Left forelimb (tissue), 1 donor: ENCODE data around the gene SNX5.

ENCODE experiments used
- DNase-seq: peaks from one replicate; pipeline ENCODE4 v3.0.0-alpha.2; 2018; ENCODE audit warnings: low spot score

SNX5 gene

DNA sequence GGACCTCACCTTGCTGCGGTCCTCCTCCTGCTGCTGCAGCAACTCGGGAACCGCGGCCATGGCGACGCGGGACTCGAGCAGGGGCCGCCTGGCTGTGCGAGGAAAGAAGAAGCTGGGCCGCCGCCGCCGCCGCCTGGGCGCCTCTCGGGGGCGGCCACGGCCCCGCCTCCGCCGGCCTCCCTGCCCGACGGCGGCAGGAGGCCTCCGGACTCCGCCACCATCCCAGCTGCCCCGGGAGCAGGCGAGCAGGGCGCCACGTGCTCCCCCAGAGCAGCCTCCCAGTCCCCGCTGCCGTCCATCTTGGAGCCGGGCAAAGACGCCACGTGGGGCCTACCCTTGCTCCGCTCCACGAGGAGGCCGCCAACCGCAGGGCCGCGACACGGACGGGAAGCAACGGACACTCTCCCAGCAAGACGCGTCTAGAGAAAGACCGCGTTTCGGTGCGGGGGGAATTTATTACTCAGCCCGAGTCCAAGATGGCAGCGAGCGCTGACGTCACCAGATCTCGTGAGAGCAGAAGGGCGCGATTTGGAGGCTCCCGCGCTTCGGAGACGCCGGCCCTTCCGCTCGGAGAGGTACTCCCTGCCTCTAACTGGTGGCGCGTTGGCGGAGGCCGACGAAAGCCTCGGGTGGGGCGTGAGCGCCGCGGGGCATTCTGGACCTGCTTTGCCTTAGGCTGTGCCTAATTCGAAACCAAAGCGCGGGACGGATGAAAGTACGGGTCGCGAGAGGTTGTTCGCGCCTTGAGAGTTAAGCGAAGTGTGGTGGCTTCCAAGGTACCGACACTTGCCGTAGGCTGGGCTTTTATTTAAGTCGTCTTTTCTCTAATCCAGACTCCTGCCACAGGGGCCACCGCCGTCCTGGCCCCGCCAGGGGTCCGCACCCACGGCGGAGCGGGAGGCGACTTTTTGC lies at the start of gene SNX5, which contains the start of gene MGME1:
SNX5 (minus strand) TSS at position 429 of the 912 bp plus-strand sequence; CDS start at position 60, 369 bp downstream.
MGME1 (plus strand) TSS at position 653 of the 912 bp plus-strand sequence. CDS start 842 bp downstream, outside the sequence.
- peak; percentile 100 for DNase-seq

DNA sequence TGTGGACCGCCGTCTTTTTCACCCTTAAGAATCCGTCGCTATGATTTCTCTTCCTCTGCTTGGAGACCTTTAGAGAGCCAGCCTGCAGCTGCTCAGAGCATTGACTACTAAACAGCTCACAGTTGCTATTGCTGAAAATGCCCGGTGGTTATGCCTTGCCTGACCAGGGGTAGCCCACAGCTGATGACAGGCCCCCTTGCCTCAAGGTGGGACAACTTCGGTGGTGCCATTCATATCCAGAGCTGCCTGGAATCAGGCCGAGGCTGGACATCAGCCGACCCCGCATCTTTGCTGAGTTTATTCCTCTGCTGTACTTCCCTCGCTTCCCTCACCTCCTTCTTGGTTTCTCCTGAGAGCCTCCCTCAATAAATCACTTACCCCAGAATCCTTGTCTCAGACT lies 49.5 kb upstream of the SNX5 start:
- no peak for DNase-seq

DNA sequence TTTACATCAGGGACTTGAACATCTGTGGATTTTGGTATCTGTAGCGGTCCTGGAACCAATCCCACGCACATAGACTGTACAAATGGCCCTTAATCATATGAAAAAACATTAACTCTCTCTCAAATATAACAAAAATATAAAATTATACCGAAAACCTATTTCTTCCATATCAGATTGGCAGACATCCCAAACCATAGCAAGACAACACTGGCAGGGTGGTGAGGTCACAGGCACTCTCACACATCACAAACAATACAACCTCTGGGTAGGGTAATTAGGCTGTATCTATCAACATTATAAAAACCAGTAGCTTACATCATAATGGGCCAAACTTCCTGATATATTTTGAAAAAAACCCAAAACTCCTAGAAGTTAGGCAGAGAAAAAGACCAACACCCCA lies 48.2 kb upstream of the SNX5 start:
- no peak for DNase-seq

DNA sequence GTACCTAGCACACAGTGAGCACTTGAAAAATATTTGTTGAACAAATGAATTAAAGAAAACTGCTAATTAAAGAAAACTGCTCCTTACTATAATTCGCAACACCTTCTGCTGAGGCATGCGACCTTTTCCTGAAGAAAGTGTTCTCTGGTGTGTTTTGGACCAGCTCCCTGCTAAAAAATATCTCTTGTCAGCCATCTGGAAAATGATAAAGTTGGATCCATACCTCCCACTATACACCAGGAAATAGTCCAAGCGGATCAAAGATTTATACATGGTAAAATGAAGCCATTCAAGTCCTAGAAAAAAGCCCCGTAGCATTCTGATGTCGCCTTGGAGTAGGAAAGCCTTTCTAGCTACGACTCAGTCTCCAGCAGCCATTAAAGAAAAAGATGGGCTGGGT lies 45.8 kb upstream of the SNX5 start:
- no peak for DNase-seq

DNA sequence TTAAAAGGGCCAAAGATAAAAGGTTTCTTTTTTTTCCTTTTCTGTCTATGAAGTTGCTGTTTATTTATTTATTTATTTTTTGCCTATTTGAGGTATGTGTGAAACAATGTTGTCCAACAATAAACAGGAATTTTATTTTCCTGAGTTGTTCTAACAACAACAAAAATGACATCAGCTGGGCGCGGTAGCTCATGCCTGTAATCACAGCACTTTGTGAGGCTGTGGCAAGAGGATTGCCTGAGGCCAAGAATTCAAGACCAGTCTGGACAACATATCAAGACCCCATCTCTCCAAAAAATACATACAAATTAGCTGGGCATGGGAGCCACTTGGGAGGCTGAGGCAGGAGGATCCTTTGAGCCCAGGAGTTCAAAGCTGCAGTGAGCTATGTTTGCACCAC lies 44.3 kb upstream of the SNX5 start:
- DNase-seq, result no peak

DNA sequence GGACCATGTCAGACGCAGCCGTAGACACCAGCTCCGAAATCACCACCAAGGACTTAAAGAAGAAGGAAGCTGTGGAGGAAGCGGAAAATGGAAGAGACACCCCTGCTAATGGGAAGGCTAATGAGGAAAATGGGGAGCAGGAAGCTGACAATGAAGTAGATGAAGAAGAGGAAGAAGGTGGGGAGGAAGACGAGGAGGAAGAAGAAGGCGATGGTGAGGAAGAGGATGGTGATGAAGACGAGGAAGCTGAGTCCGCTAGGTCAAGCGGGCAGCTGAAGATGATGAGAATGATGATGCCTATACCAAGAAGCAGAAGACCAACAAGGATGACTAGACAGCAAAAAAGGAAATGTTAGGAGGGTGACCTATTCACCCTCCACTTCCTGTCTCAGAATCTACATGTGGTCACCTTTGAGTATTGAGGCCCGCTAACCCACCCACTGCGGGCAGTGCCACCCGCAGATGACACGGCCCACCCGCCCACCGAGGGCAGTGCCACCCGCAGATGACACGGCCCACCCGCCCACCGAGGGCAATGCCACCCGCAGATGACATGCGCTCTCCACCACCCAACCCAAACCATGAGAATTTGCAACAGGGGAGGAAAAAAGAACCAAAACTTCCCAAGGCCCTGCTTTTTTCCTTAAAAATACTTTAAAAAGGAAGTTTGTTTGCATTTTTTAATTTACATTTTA lies 43.5 kb upstream of the SNX5 start:
- no peak for DNase-seq

DNA sequence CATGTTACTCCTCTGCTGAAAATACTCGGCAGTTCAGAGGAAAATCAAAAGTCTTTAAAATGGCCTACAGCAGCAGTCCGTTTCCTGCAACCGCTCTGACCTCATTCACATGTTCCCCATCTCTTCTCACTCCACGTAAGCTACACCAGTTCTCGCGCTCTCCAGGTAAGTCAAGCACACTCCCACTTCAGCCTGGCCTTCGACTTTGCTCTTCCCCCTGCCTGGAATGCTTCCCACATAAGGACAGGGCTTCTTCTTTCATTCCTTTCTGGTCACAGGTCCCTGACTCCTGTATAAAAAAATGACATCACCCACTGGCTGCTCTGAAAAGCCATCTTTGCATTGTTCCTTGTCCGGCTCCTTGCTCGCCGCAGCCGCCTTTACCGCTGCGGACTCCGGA lies 42.9 kb upstream of the SNX5 start:
- no peak for DNase-seq

DNA sequence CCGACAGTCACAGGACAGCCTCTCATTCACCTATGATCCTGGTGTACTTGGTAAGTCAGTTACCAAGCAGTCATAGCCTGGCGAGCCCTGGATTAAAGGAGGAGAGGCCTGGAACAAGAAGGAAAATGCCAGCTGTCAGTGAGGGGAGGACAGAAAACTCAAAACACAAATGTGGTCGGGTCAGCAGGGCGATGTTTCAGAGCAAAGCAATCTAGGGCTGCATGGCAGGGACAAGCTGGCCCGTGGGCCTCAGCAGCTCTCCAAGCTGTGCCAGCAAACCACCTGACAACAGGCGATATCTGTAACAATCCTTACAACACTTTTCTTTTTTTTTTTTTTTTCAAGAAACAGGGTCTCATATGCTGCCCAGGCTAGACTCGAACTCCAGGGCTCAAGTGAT lies 40.5 kb upstream of the SNX5 start:
- no peak for DNase-seq

DNA sequence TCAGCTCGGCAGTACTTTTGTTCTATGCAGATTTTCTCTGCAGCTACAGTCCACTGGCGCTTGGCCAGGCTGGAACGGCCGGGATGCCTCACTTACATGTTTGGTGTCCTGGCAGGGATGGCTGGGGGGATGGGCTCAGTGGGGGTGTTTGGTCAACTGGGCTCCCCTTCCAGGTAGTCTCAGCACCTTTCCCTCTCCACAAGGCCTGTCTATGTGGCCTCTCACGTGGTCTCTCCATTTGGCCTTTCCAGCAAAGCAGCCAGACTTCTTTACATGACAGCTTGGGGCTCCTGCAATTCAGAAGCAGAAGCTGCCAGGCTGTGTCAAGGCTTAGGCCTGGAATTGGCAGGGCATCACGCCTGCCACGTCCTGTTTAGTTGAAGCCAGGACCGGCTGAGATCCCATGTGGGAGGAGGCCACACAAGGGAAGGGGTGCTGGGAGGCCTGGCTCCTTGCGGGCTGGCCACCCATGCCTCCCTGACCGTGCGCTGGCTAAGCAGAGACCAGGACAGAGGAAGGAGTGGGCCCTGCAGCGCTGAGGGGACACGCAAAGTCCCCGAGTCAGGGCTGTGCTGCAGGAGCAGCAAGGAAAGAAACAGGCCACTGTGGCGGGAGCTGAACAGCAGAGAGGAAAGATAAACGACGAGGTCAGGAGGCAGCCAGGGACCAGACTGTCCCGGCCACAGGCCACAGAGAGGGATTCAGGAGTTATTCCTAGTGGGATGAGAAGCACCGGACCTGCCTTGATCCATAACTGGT lies 39.1 kb upstream of the SNX5 start:
- DNase-seq, result no peak

DNA sequence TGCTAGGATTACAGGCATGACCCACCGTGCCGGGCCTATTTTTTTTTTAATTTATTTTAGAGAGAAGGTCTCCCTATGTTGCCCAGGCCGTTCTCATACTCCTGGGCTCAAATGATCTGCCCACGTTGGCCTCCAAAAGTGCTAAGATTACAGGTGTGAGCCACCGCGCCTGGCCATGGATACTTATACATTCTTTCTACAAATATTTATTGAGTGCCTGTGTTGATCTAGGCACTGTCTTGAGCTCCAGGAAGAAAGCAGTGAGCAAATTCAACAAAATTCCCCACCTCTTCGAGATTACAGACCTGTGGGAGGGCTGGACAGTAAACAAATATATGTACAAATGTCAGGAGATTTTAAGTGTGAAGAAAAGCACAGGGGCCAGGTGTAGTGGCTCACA lies 38.1 kb upstream of the SNX5 start:
- DNase-seq, result no peak

DNA sequence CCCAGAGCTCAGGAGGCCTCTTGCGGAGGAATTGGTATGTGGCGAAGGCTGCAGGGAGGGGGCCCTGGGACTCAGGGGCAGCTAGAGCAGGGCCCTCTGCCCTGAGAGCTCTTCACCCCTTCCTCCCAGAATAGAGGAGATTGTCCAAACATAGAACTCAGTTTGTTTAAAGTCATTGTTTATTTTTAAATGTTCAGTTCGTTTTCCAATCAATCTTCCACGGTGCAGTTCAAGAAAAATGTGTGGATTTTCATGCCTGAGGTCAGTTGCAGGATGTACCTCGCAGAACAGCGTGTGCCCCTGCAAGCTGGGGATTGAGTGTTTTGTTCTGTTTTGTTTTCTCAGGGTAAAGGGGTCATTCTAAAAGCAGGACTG lies 37.4 kb upstream of the SNX5 start:
- DNase-seq, result no peak

DNA sequence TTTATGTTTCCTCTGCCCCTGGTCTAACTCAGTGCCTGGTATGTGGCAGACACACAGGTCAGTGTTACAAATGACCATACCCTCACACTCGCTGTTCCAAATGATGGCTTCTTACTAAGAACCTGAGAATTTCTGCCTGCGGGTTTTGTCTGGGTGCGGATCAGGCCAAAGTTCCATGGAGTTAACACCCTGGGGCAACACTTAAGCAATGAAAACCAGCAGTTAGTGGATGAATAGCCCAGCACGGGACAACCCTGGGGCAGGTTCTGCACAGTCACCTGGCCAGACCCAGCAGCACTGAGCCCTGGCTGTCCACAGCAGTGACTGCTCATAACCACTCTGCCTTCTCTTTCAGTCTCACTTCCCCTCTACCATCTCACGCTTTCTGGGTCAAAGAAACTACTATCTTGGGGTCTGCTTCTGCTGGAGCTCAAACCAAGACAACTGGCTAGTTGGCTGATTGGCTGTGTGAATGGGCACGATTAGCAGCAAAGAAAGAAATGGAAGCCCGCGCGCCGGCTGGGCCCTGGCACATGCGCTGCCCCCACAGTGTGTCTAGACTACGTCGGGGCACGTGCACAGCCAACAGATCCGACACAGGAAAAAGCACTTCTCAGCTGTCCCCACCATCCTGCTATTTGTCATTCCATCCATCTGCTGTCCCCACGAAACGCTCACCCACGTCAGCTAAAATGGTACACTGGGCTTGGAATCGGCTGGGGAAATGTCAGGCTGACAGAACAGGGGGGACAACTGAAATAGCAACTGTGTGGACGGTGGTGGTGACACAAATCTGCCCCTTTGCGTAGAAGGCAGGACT lies 36.8 kb upstream of the SNX5 start:
- no peak for DNase-seq

DNA sequence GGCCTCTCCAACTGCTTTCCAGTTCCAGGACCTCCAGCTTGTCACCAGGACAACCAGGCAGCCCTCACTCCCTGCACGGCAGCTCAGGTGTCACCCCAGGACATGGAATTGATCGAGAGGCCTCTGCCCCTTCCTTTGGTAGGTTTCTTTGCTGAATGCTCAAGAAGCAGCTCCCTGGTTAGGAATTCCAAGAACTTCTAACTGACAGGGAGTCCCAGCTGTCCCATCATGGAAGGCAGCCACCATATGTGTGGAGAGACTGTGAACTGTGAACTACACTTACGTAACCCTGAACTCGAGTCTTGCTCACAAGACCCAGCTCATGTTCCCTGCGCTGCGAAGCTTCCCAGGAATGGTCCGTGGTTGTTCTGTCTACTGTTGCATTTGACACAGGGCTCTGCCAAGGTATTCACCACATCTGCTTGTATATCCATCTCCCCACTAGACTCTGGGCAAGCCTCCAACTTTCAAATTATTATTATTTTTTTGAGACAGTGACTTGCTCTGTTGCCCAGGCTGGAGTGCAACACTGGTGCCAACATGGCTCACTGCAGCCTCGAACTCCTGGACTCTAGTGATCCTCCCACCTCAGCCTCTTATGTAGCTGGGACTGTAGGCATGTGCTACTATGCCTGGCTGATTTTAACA lies 35.9 kb upstream of the SNX5 start:
- DNase-seq, result no peak

DNA sequence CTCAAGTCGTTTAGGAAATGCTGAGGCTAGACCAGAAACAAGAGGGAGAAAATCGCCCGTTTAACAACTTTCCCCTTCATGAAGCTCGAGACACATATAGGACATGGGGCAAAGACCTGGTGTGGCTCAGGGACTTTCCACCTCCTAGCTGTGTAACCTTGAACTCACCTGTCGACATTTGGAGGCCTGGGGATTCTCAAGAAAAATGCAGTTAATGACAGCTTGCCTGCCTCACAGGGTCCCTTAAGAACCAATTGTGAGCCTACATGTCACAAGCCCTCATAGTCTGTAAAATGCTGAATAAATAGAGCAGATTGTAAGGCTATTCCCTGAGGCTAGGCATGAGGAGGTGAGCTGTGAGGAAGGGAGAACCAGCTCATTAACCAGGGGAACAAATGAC lies 35.3 kb upstream of the SNX5 start:
- DNase-seq, result no peak

DNA sequence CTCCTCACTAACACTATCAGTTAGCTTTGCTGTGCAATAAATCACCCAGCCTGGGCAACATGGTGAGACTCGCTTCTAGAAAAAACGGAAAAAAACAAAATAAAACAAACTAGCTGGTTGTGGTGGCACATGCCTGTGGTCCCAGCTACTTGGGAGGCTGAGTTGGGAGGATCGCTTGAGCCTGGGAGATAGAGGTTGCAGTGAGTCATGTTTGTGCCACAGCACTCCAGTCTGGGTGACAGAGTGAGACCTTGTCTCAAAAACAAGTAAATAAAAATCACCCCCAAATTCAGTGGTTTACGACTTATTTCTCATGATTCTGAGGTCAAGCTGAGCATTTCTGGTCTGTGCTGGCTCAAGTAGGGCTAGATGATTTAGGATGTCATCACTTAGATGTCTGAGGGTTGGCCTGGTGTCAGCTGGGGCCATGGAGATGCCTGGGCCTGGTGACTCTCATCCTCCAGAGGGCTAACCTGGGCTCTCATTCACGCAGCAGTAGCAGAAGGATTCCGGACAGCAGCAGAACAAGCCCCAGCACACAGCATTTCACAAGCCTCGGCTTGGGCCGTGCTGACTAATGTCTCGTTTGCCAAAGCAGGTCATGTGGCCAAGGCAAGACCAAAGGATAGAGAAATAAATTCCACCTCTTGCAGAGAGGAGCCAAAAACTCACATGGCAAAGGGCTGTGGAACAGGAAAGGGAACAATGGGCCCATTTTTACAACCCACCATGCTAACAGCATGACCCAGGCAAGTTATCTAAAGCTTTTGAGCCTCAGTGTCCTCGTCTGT lies 32.7 kb upstream of the SNX5 start:
- DNase-seq, result no peak

DNA sequence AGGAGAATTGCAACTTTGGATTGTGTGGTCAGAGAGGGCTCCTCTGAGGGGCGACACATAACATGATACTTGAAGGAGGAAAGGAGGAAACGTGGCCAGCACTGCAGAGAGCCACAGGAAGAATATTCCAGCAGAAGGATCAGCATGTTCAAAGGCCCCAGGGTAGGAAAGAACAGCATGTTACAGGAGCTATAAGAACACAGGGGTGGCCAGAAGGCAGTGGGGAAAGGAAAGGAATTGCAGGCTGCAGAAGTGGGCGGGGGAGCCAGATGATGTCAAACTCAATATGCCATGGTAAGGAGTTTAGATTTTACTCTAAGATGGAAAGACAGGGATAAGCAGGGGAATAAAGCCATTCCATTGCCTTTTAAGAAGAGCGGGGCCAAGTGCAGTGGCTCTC lies 31.0 kb upstream of the SNX5 start:
- no peak for DNase-seq

DNA sequence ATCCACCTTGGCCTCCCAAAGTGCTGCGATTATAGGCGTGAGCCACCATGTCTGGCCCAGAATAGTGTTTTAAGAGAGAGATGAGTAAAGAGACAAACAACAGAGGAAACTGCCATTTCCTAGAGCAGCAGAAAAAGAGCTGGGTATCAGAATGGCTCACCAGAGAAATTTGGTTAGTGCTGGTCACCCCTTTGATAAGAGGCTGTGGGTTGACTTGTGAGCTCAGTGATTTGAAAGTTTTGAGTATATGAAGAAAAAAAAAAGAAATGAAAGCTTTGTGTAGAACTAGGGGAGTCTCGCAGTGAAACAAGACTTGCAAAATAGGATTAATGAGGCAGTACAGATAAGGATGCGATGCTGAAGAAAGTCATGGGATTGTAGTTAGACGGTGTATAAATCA lies 29.9 kb upstream of the SNX5 start:
- no peak for DNase-seq

DNA sequence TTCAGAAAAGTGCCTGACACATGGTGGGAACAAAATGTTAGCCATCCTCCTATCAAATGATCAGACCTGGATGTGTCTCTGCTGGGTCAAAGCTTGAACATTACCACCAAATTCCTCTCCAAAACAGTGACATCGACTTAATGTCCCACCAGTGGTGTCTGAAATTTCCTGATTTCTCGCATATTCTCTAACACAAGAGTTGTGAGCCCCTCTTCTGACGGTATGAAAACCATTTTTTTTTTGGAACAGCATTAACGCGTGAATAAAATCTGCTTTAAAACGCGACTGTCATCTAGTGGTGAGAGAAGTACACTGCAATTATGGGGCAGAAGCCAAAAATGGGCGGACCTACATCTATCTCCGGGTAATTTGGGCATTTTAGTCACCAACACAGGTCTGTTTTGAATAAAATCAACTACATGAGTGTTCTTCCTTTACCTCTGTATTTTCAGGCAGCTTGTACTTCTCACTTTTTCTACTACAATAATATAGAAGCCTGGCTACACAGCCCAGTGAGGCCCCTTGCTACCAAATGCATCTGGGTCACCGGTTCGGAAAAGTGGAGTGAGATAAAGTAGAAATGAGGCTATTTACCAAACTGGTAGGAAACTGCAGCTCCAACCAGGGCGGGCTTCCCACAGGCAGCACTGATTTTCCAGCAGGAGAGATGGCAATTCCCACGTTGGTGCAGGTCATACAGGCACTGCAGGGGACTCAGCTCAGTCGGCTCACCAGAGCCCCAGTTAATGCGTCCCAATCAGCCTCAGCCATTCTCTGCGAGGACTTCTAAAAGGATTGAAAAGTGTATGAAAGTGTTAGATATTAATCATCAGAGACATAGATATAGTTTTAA lies 27.6 kb upstream of the SNX5 start:
- no peak for DNase-seq

DNA sequence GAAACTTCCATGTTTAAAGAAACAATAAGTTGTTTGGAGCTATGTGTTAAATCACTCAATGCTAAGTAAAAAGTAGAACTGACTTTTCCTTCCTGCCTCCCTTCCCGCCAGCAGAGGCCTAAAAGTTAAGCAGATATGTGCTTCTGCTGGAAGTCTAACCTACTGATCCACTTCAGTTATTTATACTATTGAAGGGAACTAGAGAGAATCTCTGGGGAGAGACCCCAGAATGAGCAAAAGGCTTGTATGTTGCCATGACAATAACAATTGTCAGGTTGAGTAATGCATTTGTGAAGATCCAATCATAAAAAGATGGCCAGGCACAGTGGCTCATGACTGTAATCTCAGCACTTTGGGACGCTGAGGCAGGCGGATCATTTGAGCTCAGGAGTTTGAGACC lies 25.0 kb upstream of the SNX5 start:
- no peak for DNase-seq
